GM11168 (cell line): ENCODE results near the gene TMOD1.
"Not testable (repeated sequence)": the region's sequence is repeated elsewhere in the genome, so short reads cannot be mapped to it uniquely, and the experiment has no call there.

ENCODE experiments used
- in situ Hi-C: fragments of 300-500 bp; cut with MboI; formaldehyde crosslinking; loops from one replicate; pipeline ENCODE4 v1.12.0; 2022; ENCODE audit warnings: low sequenced_read_pairs; ENCODE audit not compliant: unreplicated experiment

Gene TMOD1

GRCh38 chr9:97501177-97501971, at the start of gene TMOD1:
Gene TMOD1, plus strand, starts transcription at chr9:97501666. Its CDS starts 22,523 bp downstream, at chr9:97524189.
- in situ Hi-C loops = no loop called here

GRCh38 chr9:97453573-97453972, 47.9 kb upstream of the TMOD1 start:
- in situ Hi-C loops = not testable (repeated sequence)

- in situ Hi-C loops = not testable (repeated sequence)
These were observed 44.6 kb upstream of the TMOD1 start for GRCh38 chr9:97456841-97457240.

GRCh38 chr9:97459326-97459725, 42.1 kb upstream of the TMOD1 start:
- in situ Hi-C loops = no loop called here

- in situ Hi-C loops = no loop called here
These were observed 39.3 kb upstream of the TMOD1 start for GRCh38 chr9:97462159-97462558.

- in situ Hi-C loops = no loop called here
These were observed 38.6 kb upstream of the TMOD1 start for GRCh38 chr9:97462914-97463313.

DNA sequence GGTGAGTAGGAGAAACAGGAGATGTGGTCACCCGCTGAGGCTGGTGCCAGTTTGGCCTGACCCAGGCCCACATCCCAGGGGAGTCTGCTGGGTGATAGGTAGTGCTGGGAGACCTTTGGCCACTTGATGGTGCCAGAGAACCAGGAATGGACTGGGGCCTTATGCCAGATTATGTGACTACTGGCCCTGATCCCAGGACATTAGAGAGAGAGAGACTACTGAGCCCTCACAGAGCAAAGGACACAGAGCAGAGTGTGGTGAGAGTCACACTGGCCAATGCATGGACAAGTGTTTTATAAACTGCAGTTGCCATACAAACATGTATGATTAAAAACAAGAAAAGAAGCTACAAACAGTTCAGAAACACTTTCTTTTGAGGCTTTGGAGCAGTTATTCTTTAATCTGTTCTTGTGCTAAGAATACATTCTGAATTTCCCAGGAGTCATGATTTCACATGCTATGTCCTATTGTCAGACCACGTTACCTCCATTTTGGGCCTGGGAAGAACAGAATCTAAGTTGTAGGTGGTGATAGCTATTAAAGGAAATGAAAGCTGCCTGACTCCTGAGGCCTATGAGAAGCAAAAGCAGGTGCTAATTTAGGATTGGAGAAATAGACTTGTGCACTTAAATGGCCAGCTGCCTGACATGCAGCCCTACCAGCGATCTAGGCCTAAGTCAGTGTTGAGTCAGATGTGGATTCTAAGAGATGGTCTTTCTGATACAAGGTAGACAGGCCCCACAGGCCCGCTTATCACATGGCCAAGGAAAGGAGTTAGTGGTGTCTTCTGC, 32.6 kb upstream of the TMOD1 start:
- in situ Hi-C loops = no loop called here

DNA sequence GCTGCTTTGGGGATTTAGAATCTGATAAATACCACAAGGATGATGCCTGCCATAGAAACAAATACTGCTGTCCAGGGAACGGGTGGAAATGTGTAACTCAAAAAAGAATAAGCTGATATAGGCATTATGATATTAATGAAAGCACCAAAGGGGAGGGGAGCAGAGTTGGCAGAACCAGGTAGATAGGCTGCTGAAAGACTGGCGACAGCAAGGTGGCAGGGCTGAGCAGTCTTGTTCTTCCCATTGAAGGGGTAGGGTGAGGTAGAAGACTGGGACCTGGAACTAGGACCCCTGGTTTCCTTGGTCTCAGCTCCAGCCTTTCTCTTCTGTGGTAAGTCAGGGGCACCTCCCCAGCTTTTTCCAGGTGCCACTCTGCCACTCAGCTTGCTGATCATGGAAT, 31.4 kb upstream of the TMOD1 start:
- in situ Hi-C loops = no loop called here

DNA sequence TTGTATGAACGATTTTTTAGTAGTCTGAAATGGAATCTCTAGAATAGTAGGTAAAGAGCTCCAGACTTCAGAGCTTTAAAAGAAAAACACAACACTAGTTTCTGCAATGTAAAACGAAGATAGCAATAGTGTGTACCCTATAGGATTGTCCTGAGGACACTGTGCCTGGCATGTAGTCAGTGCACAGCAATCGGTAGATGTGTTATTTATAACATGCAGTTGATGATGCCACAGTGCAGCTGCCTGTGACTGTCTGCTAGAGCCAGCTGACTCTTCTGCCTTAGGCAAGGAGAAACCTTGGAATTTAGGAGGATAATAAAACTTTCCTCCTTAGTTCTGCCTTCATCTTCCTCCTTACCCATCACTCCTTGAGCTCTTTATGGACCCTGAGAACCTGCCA, 27.7 kb upstream of the TMOD1 start:
- in situ Hi-C loops = no loop called here

DNA sequence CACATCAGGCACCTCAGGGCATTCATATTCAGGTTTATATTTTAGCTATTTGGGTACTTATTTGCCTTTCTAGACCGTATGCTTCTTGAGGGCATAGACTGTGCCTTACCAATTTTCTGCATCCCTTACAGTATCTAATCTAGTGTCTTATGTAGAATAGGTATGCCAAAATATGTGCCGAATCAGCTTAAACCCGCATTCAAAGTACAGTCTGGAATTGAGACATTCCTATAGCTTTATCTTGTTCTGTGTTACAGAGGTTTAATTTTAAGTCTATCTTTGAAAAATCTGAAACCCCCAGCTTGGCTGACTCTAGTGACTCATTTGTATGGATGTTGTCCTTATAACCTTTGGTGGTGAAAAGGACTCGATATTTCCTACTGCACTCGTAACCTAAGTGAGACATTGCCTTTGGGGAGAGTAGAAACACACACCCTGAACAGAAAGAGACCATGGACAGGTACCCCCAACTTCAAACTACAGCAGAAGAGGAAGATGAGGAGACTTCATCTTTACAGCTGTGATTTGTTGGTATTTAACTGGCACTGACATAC, 27.0 kb upstream of the TMOD1 start:
- in situ Hi-C loops = no loop called here

GRCh38 chr9:97475059-97475458, 26.4 kb upstream of the TMOD1 start:
- in situ Hi-C loops = loop anchor here (5.0 kb wide), 1 partner anchor 127 kb away; no protein-coding TSS in a partner anchor

DNA sequence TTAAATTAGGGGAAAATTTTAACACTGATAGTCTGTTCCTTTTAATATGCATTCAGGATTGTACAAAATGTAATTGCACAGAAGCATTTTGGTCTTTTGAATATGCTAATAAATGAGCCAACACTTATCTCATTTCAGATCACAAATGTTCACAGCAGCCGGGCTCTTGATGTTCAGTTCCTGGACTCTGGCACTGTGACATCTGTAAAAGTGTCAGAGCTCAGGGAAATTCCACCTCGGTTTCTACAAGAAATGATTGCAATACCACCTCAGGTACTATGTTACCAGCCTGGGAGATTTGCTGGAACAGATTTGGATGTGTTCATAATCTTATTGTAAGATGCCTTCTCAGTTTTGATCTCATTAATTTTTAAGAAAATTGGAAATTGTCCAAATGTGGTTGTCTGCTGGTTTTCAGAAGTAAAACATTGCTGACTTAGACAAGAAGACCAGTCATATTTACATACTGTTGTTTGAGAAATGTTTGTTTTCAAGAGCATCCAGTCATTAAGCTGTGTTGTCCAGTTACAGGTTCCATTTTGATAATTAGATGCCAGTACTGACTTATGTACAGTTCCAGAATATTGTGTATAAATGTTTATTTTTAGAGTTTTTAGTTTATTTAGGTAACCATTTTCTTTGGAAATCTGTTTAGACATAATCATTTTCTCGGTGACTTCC, 23.0 kb upstream of the TMOD1 start:
- in situ Hi-C loops = loop anchor here (5.0 kb wide), 1 partner anchor 124 kb away; no protein-coding TSS in a partner anchor

DNA sequence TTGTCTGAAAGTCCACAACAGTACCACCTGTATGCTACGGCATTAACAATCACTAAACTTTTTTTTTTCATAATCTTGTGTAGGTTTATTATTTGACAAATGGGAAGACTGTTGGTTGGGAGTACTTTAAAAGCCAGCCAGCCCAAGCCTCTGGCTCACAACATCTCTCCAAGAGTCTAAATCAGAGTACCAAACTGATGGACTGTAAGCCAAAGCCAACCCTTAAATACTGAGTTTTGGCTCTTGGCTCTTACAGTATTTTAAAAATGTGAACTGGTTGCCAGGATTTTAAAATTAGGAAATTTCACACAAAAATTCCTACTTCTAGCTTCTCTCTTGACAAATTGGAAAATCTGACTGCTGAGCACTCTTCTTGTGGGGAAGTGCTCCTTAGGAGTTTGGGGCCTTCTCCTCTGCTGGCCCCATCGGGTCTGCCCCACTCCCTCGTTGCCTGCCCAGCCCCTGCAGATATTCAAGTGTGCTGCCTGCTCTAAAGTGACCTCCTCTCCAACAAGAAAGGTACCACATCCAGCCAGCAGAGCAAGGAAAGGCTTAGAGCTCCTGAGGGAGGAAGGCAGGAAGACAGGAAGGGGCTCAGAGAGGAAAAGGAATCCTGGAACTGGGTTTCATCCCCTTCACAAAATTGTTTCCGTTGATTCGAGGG, 21.8 kb upstream of the TMOD1 start:
- in situ Hi-C loops = loop anchor here (5.0 kb wide), 1 partner anchor 123 kb away; no protein-coding TSS in a partner anchor

DNA sequence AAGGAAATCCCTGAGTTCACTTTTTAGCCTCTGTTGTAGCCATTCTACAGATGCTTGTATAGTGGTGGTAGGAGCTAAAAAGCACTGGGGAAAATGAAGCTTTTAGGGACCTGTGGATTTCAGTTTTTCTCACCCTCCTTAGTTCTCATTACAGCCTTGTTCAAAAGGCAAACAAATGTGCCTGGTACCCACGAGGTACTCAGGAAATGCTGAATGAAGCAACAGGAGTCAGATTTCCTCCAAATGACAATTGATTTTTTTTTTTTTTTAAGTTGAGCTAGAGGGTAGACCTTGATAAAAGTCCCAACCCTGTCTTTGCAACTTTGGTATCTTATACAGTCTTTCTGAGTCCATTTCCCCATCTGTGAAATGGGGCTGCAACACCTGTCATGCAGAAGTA, 21.3 kb upstream of the TMOD1 start:
- in situ Hi-C loops = no loop called here

- in situ Hi-C loops = no loop called here
These were observed 20.7 kb upstream of the TMOD1 start for GRCh38 chr9:97480749-97481148.

- in situ Hi-C loops = no loop called here
These were observed 17.3 kb upstream of the TMOD1 start for GRCh38 chr9:97484134-97484533.

GRCh38 chr9:97487107-97487506, 14.4 kb upstream of the TMOD1 start:
- in situ Hi-C loops = no loop called here

DNA sequence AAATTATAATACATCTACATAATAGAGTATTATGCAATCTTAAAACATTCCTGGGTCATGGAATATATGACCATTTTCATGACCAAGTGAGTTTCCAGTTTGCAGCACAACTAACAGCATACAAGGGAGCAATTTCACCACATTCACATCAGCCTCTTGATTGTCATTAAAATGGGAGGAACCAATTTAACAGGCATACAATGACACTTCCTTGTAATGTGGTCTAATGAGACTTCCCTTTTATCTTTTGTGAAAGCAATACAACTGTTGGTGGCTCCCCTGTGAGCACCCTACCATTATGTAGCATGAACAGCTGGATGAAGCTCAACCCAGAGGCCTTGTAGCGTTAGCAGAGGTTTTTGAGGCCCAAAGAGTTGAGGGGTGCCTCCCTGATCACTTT, 13.6 kb upstream of the TMOD1 start:
- in situ Hi-C loops = no loop called here

GRCh38 chr9:97491216-97491999, 10.1 kb upstream of the TMOD1 start:
- in situ Hi-C loops = no loop called here
